HG02840 (cell line): Measurements from ENCODE around the gene GALNT6.
"Not testable (repeated sequence)": the region's sequence is repeated elsewhere in the genome, so short reads cannot be mapped to it uniquely, and the experiment has no call there.

Experiments
- ATAC-seq: cut with Tn5 transposase; IDR thresholded peaks from one replicate; pipeline ENCODE4 v1.9.1; 2021; ENCODE audit warnings: mild to moderate bottlenecking, moderate library complexity, moderate number of reproducible peaks; ENCODE audit not compliant: unreplicated experiment, low FRiP score

Gene GALNT6

GRCh38 chr12:51326698-51327439, 64.3 kb downstream of the GALNT6 start:
- peak; percentile 44 for ATAC-seq

- no peak for ATAC-seq
Observed at GRCh38 chr12:51324953-51325352, 66.3 kb downstream of the GALNT6 start.

GRCh38 chr12:51323966-51324895, 67.0 kb downstream of the GALNT6 start, which contains the start of gene BIN2:
Gene BIN2, minus strand, starts transcription at chr12:51324174. Its CDS starts 72 bp downstream, at chr12:51324102.
- peak; percentile 52 for ATAC-seq

GRCh38 chr12:51323317-51323960, 67.8 kb downstream of the GALNT6 start:
- peak; percentile 15 for ATAC-seq

GRCh38 chr12:51322452-51322851, 68.8 kb downstream of the GALNT6 start:
- no peak for ATAC-seq

GRCh38 chr12:51321882-51322281, 69.3 kb downstream of the GALNT6 start:
- no peak for ATAC-seq

GRCh38 chr12:51320695-51321320, 70.4 kb downstream of the GALNT6 start:
- ATAC-seq, result no peak

- ATAC-seq, result no peak
Observed at GRCh38 chr12:51320311-51320694, 70.9 kb downstream of the GALNT6 start.

- ATAC-seq, result no peak
Observed at GRCh38 chr12:51318846-51319599, 72.2 kb downstream of the GALNT6 start.

GRCh38 chr12:51318057-51318806, 73.0 kb downstream of the GALNT6 start:
- ATAC-seq, result not testable (repeated sequence)

GRCh38 chr12:51311389-51311788, 79.8 kb downstream of the GALNT6 start:
- no peak for ATAC-seq

- no peak for ATAC-seq
Observed at GRCh38 chr12:51307655-51308593, 83.3 kb downstream of the GALNT6 start.

GRCh38 chr12:51306507-51306906, 84.7 kb downstream of the GALNT6 start:
- no peak for ATAC-seq
